Adrenal gland (tissue), 12 donors: ENCODE results near the gene CARD16. TPM values are rescaled to one million over a fixed set of nuclear protein-coding genes. Genes with fewer than 3 reads are reported as not detected.

Experiments used
- DNase-seq, 7 donors: peaks; one replicate each; pipeline ENCODE4 v3.0.0-alpha.2; 2019 to 2020
- H3K27ac ChIP-seq, 5 donors: fragments of 200-600 bp; sonication (generic) in 4 of 5; 1 replicate in 3 of 5; 2 replicates in 2 of 5; pipeline versions ENCODE4 v1.5.1 to v1.8.0; 2016 to 2020; ENCODE audit warnings: mild to moderate bottlenecking in 1 of 5
- H3K27me3 ChIP-seq: fragments of 200-600 bp; 2 replicates; pipeline ENCODE4 v1.8.0; 2021
- H3K36me3 ChIP-seq, 2 donors: fragments of 200-600 bp; replicated peaks in 1 of 2; 1 replicate in 1 of 2; 2 replicates in 1 of 2; pipeline versions ENCODE4 v1.5.1 to v1.8.0; 2018 to 2022
- H3K4me1 ChIP-seq, 2 donors: fragments of 200-600 bp; replicated peaks in 1 of 2; 1 replicate in 1 of 2; 2 replicates in 1 of 2; pipeline versions ENCODE4 v1.5.1 to v1.8.0; 2018 to 2021
- H3K4me3 ChIP-seq, 4 donors: fragments of 200-600 bp; sonication (generic) in 3 of 4; one replicate each; pipeline ENCODE4 v1.5.1; 2016 to 2018
- H3K9me3 ChIP-seq, 3 donors: fragments of 200-600 bp; sonication (generic) in 1 of 3; replicated peaks in 1 of 3; 1 replicate in 2 of 3; 2 replicates in 1 of 3; pipeline versions ENCODE4 v1.5.1 to v1.8.0; 2016 to 2021
- POLR2A ChIP-seq, 2 donors: fragments of 450-650 bp; IDR thresholded peaks; one replicate each; pipeline ENCODE4 v1.6.1; 2017; ENCODE audit warnings: antibody characterized with exemption in 2 of 2, mild to moderate bottlenecking in 2 of 2, moderate library complexity in 1 of 2
- WGBS, 4 donors: extraction: QIAGEN DNeasy Blood & Tissue Kit in 2 of 4; methylation state at CpG; one replicate each; pipeline versions ENCODE4 v1.1.5 to v1.1.7; 2013 to 2017; 5-methylcytosine and 5-hydroxymethylcytosine counted together
- intact Hi-C, 2 donors: fragments of 100-400 bp; cut with DNase I; formaldehyde crosslinking; loops; one replicate each; pipeline versions ENCODE4 v1.14.1 to v1.15.0; 2022 to 2023
- polyA plus RNA-seq, 3 donors: library from polyadenylated mRNA; stranded (reverse); fragments of 200-250 nt in 2 of 3; fragments of 350-450 nt in 1 of 3; fragmentation: Illumina TruSeq in 1 of 3; extraction: RNeasy Lipid Tissue Mini Kit (QIAGEN cat#74804) in 1 of 3; gene quantifications; one replicate each; pipeline ENCODE4 v1.2.3, GENCODE V29; 2013 to 2014
- total RNA-seq, 9 donors: library from RNA; depleted of rRNA in 4 of 9; stranded (reverse); fragments of >200 nt in 4 of 9; fragments of 120-200 nt in 1 of 9; fragmentation: NEBNext Ultra II Directional in 1 of 9; extraction: Animal tissue kit (Norgen Biotek cat#: 25700) in 1 of 9; gene quantifications; one replicate each; pipeline versions ENCODE4 v1.1.0 to v1.2.4, GENCODE V29; 2013 to 2023
- TF ChIP-seq, protein P1 (sequence below), 6 experiments: fragments of 450-650 bp in 4 of 6; fragments of 200-600 bp in 2 of 6; sonication (generic) in 1 of 6; IDR thresholded peaks; 1 replicate in 5 of 6; 2 replicates in 1 of 6; pipeline versions ENCODE4 v1.5.1 to v1.8.0; 2016 to 2021; ENCODE audit warnings: antibody characterized with exemption in 6 of 6, mild to moderate bottlenecking in 2 of 6, moderate library complexity in 1 of 6
- donor health status: healthy with polysubstance abuse.
- donor health status: Bipolar disorder and iron deficiency.
- donor health status: DM: yes; HTN: yes; CAD: no.
- donor health status: DM: no; HTN: no; CAD: no.
- donor health status: DM: no; HTN: no; CAD: no.
- donor health status: DM: yes; HTN: yes; CAD: no.

The CARD16 gene
- total and polyA plus RNA-seq, 12 donors = 3.3 to 48.6 (median 12.2) TPM; not detected in 1

DNA sequence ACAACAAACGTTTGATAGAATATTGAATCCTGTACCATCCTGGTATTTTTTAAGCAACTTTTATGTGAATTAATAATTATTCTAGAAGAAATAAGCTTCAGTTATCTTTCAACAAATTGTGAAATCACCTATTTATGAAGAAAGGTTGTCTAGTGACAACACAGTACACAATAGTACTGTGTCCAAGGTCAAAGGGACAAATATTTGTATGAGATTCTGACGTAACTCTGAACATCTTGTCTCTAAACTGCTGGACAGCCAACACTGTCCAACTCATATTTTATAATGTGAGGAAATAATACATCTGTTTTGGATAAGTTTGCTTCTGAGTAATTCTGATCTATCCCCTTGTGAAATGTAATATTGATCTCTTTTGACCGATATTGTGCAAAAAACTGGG lies 41.1 kb downstream of the CARD16 start:
- H3K36me3 ChIP-seq = no peaks in the 10 kb centered on the region
- no peak overlapping the region for H3K4me3 ChIP-seq
- no peak for DNase-seq
- intact Hi-C loops = no loop called here
- H3K27me3 ChIP-seq = no peaks in the 10 kb centered on the region
- 42 to 59% (median 50%) methylated on average over 3 of the region's 3 CpGs for WGBS, 4 donors
- H3K9me3 ChIP-seq = no peaks in the 10 kb centered on the region
- TF ChIP-seq POLR2A (IDR thresholded peaks at IDR 0.05) = no peak
- TF ChIP-seq, protein P1, sequence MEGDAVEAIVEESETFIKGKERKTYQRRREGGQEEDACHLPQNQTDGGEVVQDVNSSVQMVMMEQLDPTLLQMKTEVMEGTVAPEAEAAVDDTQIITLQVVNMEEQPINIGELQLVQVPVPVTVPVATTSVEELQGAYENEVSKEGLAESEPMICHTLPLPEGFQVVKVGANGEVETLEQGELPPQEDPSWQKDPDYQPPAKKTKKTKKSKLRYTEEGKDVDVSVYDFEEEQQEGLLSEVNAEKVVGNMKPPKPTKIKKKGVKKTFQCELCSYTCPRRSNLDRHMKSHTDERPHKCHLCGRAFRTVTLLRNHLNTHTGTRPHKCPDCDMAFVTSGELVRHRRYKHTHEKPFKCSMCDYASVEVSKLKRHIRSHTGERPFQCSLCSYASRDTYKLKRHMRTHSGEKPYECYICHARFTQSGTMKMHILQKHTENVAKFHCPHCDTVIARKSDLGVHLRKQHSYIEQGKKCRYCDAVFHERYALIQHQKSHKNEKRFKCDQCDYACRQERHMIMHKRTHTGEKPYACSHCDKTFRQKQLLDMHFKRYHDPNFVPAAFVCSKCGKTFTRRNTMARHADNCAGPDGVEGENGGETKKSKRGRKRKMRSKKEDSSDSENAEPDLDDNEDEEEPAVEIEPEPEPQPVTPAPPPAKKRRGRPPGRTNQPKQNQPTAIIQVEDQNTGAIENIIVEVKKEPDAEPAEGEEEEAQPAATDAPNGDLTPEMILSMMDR (IDR thresholded peaks at IDR 0.05) = no peak
- H3K4me1 ChIP-seq = no peaks in the 10 kb centered on the region
- no peak overlapping the region for H3K27ac ChIP-seq

DNA sequence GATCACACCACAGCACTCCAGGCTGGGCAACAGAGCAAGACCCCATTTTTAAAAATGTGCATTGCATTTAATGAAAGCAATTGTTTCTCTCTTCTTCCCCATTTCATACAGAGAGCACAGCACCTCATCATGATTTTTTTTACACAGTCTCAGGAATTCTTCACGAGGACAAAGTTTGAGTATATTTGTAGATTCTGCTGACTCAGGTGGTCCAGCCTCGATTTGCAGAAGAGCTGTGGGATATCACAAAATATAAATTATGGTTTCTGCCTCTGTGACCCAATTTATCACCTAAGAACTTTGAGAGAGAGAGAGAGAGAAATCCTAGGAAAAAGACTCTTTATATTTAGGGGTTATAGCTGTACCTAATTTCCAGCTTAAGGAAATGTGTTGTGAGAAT lies 42.0 kb downstream of the CARD16 start:
- no peaks in the 10 kb centered on the region for H3K36me3 ChIP-seq
- no peaks in the 10 kb centered on the region for H3K4me1 ChIP-seq
- no peak for DNase-seq
- H3K9me3 ChIP-seq = no peaks in the 10 kb centered on the region
- TF ChIP-seq, protein P1 (IDR thresholded peaks at IDR 0.05) = no peak
- no peak for TF ChIP-seq POLR2A (IDR thresholded peaks at IDR 0.05)
- H3K27ac ChIP-seq = no peak overlapping the region
- WGBS, 4 donors = 45 to 59% (median 56%) methylated on average over 2 of the region's 2 CpGs
- no peak overlapping the region for H3K4me3 ChIP-seq
- intact Hi-C loops = no loop called here
- no peaks in the 10 kb centered on the region for H3K27me3 ChIP-seq

DNA sequence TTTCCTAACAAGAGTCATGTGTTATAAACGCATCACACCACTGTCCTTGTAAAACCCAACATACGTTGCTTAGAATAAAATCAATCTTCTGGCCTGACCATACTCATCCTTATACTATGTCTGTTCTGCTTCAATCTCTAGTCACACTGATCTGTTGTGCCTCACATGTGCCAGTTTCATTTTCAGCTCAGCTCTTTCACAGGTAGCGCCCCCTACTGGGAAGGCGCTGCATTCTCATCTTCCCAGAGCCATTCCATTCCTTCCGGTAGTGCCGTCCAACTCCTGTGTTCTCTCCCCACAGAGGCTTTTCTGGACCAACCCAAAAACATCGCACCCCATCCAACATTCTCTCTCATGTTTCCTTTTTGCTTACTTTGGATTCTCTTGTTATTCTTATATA lies 44.3 kb downstream of the CARD16 start:
- Histone ChIP-seq H3K4me1 (no peaks in the 10 kb centered on the region), H3K27me3 (no peaks in the 10 kb centered on the region), H3K4me3 (no peak overlapping the region), H3K36me3 (no peaks in the 10 kb centered on the region), H3K27ac (no peak overlapping the region), H3K9me3 (no peaks in the 10 kb centered on the region)
- intact Hi-C loops = no loop called here
- TF ChIP-seq, protein P1 (IDR thresholded peaks at IDR 0.05) = peak in 5 of 6 experiments; percentile 28 to 57 (median 53)
- no peak for TF ChIP-seq POLR2A (IDR thresholded peaks at IDR 0.05)
- DNase-seq = peak in 2 of 7 donors; percentile 33
- WGBS, 4 donors = 67 to 81% (median 75%) methylated on average over 7 of the region's 7 CpGs

DNA sequence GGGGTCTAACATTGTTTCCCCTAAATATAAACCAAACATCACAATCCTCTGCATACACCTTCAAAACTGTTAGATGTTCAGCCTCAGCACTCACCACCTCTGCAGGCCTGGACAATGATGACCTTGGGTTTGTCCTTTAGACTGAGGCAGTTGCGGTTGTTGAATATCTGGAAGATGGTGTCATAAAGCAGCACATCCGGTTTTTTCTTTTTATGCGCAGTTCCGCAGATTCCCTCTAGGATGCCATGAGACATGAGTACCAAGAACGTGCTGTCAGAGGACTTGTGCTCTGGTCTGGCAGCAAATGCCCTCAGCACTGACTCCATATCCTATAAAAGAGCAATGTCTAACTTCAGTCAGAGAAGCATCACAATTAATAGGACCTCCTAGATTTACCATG lies 45.0 kb downstream of the CARD16 start:
- H3K4me1 ChIP-seq = no peaks in the 10 kb centered on the region
- no peak for TF ChIP-seq POLR2A (IDR thresholded peaks at IDR 0.05)
- TF ChIP-seq, protein P1 (IDR thresholded peaks at IDR 0.05) = no peak
- H3K27me3 ChIP-seq = no peaks in the 10 kb centered on the region
- WGBS, 4 donors = 73 to 83% (median 77%) methylated on average over 5 of the region's 5 CpGs
- no peak overlapping the region for H3K27ac ChIP-seq
- H3K4me3 ChIP-seq = no peak overlapping the region
- peak in 1 of 7 donors; percentile 14 for DNase-seq
- no peaks in the 10 kb centered on the region for H3K9me3 ChIP-seq
- H3K36me3 ChIP-seq = no peaks in the 10 kb centered on the region
- intact Hi-C loops = no loop called here
